GM18951 (cell line): Measurements from ENCODE around the gene SNTN.

Source experiments
- POLR2A ChIP-seq: IDR thresholded peaks from 4 replicates; pipeline ENCODE4 v1.6.1; 2011; ENCODE audit warnings: mild to moderate bottlenecking; ENCODE audit not compliant: insufficient read length, insufficient read depth; ENCODE audit errors: extremely low read depth
- in situ Hi-C: fragments of 300-500 bp; cut with MboI; formaldehyde crosslinking; loops from one replicate; pipeline ENCODE4 v1.12.0; 2022; ENCODE audit warnings: low sequenced_read_pairs, mixed read lengths, inconsistent platforms; ENCODE audit not compliant: unreplicated experiment

The SNTN gene

DNA sequence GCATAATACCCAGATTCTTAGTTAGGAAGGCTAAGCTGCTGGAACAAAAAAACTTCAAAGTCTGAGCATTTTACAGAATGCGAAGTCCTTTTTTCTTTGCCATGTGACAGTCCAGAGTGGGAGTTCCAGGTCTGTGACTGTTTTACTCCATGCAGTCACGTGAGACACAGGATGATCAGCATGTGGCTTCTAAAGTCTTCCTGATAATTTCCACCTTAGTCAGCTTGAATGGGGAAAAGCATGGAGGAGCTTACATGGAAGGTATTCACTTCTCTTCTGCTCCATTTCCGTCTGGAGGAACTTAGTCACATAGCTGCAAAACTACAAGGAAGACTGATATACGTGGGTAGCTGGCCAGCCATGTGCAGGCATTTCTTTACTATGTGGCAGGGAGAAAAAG, 1.7 kb downstream of the SNTN start:
- no peak for TF ChIP-seq POLR2A
- in situ Hi-C loops: no loop called here

DNA sequence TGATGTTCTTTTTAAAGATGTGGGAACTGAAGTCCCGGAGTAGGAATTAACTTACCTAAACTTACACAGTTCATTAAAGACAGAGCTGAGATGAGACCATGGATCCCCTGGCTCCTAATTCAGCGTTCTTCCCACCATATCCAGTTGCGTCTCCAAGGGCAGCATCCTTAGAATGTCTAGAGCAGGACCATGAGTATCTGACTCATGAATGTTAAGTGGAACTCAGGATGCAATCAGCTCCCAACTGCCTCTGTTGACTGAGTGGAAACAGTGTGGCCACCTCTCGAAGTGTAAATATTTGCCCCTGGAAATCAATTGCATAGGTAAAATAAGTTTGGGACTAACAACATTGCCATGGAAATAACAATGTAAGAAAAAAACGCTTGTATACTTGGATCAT, 2.5 kb downstream of the SNTN start:
- in situ Hi-C loops: no loop called here

DNA sequence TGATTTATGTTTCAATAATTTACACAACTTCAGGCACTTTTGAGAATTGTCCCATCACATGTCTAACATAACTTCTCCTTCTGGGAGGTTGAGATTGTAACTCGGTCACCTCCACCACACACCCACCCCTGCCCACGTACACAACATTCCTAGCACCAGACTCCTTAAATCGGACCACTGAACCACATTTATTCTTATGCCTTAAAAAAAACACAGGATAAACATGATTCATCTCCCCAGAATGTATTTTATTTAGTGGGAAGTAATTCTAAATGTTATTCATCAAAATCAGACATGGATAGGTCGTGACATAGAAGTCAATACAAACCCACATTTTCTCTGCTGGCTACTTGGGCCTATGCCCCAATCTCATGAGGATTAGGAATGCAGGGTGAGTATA, 3.0 kb downstream of the SNTN start:
- no peak for TF ChIP-seq POLR2A
- in situ Hi-C loops: no loop called here

More for the DNA sequence above, 2.5 kb downstream of the SNTN start:
- TF ChIP-seq POLR2A: no peak

DNA sequence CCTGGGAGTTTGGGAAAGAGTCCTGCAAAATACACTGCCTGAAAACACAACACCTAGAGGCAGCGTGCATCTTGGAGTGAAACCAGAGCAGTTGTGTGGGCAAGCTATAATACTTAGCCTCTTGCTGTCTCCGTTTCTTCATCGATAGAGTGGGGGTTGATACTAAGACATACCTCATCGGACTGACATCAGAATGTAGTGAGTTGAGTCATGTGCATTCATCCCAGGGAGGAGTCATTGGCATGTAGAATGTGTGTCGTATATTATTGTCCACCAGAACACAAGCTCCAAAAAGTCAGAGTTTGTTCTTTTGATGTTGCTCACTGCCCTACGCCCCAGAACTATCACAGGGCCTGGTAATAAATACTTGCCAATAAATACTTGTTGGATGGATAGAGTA, 4.3 kb downstream of the SNTN start:
- TF ChIP-seq POLR2A: no peak
- in situ Hi-C loops: no loop called here

DNA sequence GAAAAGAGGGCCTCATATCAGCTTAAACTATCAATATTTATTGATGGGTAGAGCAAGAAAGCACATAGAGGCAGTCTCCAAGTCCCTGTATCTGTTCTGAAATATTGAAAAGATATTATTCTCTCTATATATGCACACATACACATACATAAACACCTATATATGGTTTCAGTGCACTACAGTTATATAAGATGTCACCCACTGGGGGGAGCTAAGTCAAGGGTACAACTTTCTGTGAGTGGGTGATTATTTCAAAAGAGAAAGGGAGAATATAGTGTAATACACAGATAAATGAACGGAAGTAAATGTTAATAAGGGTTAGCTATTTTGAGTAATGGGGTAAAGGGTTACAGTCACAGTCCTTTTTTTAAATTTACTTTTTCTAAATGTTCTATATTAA, 8.8 kb downstream of the SNTN start:
- in situ Hi-C loops: no loop called here
- TF ChIP-seq POLR2A: no peak

DNA sequence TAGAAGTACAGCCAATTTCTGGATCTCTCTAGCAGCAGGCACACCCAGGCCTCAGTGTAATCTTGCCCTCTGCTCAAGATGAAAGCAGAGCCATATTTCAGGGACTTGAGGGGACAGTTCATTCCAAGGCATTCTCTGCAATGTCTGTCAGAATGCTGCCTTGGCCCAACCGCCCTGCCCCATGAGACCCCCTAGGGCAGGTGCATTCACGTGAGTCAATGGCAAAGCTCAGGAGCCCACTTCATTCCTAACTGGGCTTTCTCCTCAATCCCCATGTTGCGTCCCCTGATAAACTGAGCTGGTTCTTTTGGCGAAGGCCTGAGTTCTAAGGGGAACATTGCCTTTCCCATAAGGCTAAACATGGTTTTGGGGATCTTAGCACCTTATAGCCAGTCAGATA, 9.5 kb downstream of the SNTN start:
- in situ Hi-C loops: no loop called here

DNA sequence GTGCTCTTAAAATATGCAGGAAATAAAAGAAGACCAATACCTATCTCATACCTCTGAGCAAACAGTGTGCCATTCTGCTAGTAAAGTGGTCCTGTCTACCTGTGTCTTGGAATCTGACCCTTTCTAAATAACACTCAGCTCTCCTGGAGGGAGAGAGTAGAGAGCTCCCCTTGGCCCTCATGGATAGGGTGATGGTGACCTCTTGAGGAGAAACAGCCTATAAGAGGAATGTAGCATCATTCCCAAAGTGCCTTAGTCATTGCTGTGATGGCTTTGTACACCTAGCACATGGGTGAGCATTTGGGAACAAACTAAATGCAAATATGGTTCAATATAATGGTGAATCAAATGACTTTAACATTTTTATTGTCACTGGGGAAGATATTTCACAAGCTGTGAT, 10.0 kb downstream of the SNTN start:
- TF ChIP-seq POLR2A: no peak
- in situ Hi-C loops: no loop called here

More for the DNA sequence above, 9.5 kb downstream of the SNTN start:
- no peak for TF ChIP-seq POLR2A

DNA sequence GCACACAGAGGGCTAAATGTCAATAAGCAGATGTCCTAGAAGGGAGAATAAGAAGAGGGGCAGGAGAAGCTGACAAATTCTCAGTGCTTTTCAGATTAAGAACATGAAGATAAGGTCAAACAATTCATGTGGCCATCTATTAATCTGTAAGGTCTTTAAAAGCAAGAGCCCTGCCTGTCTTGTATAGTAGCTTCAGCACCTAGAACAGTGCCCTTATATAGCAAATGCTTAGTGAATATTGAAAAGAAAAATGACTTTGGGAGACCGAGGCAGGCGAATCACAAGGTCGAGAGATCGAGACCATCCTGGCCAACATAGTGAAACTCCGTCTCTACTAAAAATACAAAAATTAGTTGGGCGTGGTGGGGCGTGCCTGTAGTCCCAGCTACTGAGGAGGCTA, 18.1 kb downstream of the SNTN start:
- TF ChIP-seq POLR2A: no peak
- in situ Hi-C loops: no loop called here

DNA sequence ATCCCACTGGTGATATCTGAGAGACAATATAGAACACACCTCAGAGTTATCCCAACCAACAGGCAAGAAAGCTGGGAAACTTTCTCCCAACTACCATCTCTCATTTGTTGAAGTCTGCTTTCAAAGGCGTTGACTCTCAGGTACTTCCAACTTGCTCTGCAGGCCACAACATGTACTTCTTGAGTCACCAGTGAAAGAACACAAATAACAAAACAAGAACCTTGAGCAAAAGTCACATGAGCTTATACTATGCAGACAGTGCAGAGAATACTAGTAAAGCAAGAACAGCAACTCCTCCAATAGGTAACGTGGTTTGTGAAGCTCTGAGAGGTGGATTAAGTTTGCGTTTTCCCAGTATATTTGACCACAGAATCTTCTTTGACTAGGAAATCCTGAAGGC, 20.6 kb downstream of the SNTN start:
- no peak for TF ChIP-seq POLR2A
- in situ Hi-C loops: no loop called here

DNA sequence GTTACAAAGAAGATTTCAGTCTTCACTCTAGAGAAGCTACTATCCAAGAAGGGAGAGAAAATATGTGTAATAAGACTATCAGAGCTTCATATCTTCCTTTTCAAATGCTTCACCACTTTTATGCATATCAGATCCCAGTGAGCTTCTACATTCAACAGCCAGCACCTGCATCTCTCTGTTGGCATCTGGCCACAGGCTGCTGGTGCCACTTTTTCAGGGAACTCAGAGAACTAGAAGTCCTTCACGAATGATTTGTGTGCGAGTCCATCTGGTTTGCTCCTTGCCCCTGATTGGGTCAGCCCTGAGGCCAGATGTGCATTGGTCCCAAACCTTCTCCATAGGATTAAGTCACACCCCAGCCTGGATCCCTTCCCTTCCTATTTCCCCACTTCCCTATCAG, 22.1 kb downstream of the SNTN start:
- no peak for TF ChIP-seq POLR2A
- in situ Hi-C loops: no loop called here

DNA sequence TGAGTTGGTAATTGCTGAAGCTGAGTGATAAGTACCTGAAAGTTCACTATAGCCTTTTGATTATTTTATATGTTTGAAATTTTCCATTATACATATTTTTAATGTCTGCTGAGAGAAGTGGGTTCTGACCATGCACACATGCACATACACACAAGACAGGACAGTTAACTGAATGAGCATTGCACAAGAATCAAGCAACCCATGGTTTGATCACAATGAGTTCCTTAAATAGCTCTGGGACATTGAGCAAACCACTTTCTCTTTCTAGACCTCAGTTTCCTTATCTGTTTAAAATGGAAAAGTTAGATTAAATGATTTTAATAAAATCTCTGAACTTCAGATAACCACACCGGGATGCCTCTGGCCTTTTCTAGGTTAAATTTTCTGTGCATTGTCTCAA, 26.7 kb downstream of the SNTN start:
- in situ Hi-C loops: no loop called here
- no peak for TF ChIP-seq POLR2A

DNA sequence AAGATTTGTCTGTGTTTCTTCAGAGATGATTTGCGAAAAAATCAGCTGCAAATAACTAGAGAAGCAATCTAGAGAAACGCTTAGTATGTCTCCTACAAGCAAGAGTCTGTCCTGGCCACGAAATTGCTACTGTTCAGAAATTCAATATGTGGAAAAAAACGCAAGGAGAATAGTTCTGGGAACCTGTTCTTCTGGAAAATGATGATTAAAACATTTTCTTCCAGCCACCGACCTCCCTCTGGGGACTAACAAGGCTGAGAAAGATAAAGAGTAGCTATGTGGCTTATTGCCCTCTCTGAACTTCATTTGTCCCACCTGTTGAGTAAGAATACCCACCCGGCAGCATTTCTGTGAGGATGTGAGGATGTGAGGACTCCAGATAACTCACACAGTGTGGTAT, 31.6 kb downstream of the SNTN start:
- TF ChIP-seq POLR2A: no peak
- in situ Hi-C loops: no loop called here

DNA sequence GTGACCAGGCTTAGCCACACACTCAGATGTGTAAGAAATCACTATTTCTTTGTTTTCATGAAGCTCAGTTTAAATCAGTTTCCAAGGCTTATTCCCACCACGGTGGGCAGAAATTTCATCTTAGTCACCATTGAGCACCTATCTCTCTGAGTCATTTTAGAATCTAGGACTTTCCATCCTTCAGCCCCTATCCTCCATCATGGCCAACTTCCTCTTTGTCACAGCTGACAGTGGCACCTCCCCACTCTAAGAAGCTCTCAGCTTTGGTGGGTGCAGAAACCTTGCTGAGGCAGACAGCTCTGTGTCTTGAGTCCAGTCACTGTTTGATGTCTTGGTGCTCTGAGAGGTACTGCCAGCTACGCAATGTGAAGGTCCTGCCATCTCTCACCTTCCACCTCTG, 32.9 kb downstream of the SNTN start:
- no peak for TF ChIP-seq POLR2A
- in situ Hi-C loops: no loop called here

DNA sequence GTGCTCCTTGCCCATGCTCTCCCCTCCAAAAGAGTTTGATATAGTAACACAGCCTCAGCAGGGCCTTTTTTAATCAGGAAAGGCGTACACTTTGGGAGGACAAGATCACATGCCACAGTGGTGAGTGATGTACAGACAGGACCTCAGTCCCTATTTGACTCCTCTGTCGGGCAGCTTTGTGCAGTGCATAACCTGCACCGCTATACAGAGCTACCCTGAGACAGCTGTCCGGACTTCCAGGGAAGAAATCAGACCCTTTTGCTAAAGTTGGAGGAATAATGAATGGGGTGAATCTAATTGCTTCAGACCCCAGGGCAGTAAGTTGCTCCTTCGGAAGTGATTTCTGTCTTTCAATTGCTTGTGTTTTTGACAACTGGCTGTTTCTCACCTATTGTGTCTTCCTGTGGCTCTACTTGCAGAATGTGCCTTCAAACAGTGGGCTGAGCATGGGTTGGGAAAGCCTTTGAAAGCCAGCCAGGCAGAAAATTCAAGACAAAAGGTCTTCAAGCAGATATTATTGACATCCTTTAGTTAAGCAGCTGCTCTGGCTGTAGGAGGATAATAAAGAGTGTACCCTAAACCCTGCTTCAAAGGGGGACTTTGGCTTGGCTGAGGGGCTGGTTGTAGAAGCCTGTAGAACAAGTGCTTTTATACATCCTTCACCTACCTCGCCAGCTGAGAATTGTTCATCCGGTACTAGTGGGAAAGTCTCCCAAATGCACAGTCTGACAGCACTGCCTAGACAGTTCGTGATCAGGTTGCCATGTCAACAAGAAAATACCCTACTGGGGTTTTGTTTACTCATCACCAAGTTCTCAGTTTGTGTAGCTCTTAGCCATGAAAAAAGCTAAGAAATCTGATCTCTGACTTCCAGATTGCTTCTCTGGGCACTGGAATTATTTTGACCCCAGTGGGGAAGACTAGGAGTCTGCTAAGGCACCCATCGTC, 35.1 kb downstream of the SNTN start:
- in situ Hi-C loops: no loop called here

More for the DNA sequence above, 35.1 kb downstream of the SNTN start:
- TF ChIP-seq POLR2A: no peak
